ENCODE results near the gene STAT5B.
"Not testable (repeated sequence)": the region's sequence is repeated elsewhere in the genome, so short reads cannot be mapped to it uniquely, and the experiment has no call there.

The STAT5B gene

GRCh38 chr17:42307362-42307927 is 31.3 kb upstream of the STAT5B start:
- TF ChIP-seq CTCF (IDR thresholded peaks at IDR 0.05), result no peak
- Histone ChIP-seq H3K4me1 (no peaks in the 10 kb centered on the region), H3K27ac (no peak overlapping the region), H3K4me2 (ENCODE audit: low read length) (no peak overlapping the region), H3K9ac (no peak overlapping the region), H3K36me3 (ENCODE audit: control insufficient read depth, insufficient read depth, low read length) (no peaks in the 10 kb centered on the region), H3K27me3 (ENCODE audit: control insufficient read depth, insufficient read depth, low read length) (no peaks in the 10 kb centered on the region), H2AFZ (no peak overlapping the region), H3K9me3 (ENCODE audit: control insufficient read depth, low read length) (no peaks in the 10 kb centered on the region), H3K79me2 (no peaks in the 10 kb centered on the region), H3K4me3 (ENCODE audit: low read depth, low read length) (no peak overlapping the region)

- no peaks in the 10 kb centered on the region for H3K27me3 ChIP-seq (ENCODE audit: control insufficient read depth, insufficient read depth, low read length)
- H3K36me3 ChIP-seq (ENCODE audit: control insufficient read depth, insufficient read depth, low read length), result no peaks in the 10 kb centered on the region
- H3K79me2 ChIP-seq, result no peaks in the 10 kb centered on the region
- no peaks in the 10 kb centered on the region for H3K9me3 ChIP-seq (ENCODE audit: control insufficient read depth, low read length)
- H2AFZ ChIP-seq, result no peak overlapping the region
- H3K4me2 ChIP-seq (ENCODE audit: low read length), result no peak overlapping the region
- no peak overlapping the region for H3K27ac ChIP-seq
- no peaks in the 10 kb centered on the region for H3K4me1 ChIP-seq
- TF ChIP-seq CTCF (IDR thresholded peaks at IDR 0.05), result no peak
- no peak overlapping the region for H3K9ac ChIP-seq
- H3K4me3 ChIP-seq (ENCODE audit: low read depth, low read length), result no peak overlapping the region
Observed at GRCh38 chr17:42306385-42306667, 30.1 kb upstream of the STAT5B start.

GRCh38 chr17:42305543-42306384 is 29.6 kb upstream of the STAT5B start:
- H3K9ac ChIP-seq, result no peak overlapping the region
- H3K4me3 ChIP-seq (ENCODE audit: low read depth, low read length), result no peak overlapping the region
- no peak overlapping the region for H2AFZ ChIP-seq
- no peaks in the 10 kb centered on the region for H3K27me3 ChIP-seq (ENCODE audit: control insufficient read depth, insufficient read depth, low read length)
- H3K79me2 ChIP-seq, result no peaks in the 10 kb centered on the region
- no peaks in the 10 kb centered on the region for H3K9me3 ChIP-seq (ENCODE audit: control insufficient read depth, low read length)
- no peaks in the 10 kb centered on the region for H3K4me1 ChIP-seq
- H3K36me3 ChIP-seq (ENCODE audit: control insufficient read depth, insufficient read depth, low read length), result no peaks in the 10 kb centered on the region
- no peak overlapping the region for H3K27ac ChIP-seq
- no peak for TF ChIP-seq CTCF (IDR thresholded peaks at IDR 0.05)
- H3K4me2 ChIP-seq (ENCODE audit: low read length), result no peak overlapping the region

GRCh38 chr17:42305031-42305330 is 28.8 kb upstream of the STAT5B start:
- H3K4me1 ChIP-seq; H2AFZ ChIP-seq; H3K36me3 ChIP-seq (ENCODE audit: control insufficient read depth, insufficient read depth, low read length); H3K9ac ChIP-seq; H3K4me3 ChIP-seq (ENCODE audit: low read depth, low read length); H3K27ac ChIP-seq; H3K9me3 ChIP-seq (ENCODE audit: control insufficient read depth, low read length); H3K79me2 ChIP-seq; H3K27me3 ChIP-seq (ENCODE audit: control insufficient read depth, insufficient read depth, low read length); H3K4me2 ChIP-seq (ENCODE audit: low read length): not testable (repeated sequence)

GRCh38 chr17:42304187-42305030 is 28.2 kb upstream of the STAT5B start:
- Histone ChIP-seq H3K9me3 (ENCODE audit: control insufficient read depth, low read length) (no peaks in the 10 kb centered on the region), H3K36me3 (ENCODE audit: control insufficient read depth, insufficient read depth, low read length) (no peaks in the 10 kb centered on the region), H2AFZ (no peak overlapping the region), H3K4me1 (no peaks in the 10 kb centered on the region), H3K27me3 (ENCODE audit: control insufficient read depth, insufficient read depth, low read length) (no peaks in the 10 kb centered on the region), H3K4me2 (ENCODE audit: low read length) (no peak overlapping the region), H3K27ac (no peak overlapping the region), H3K9ac (no peak overlapping the region), H3K4me3 (ENCODE audit: low read depth, low read length) (no peak overlapping the region), H3K79me2 (no peaks in the 10 kb centered on the region)
- TF ChIP-seq CTCF (IDR thresholded peaks at IDR 0.05), result no peak
